ENCODE results near the gene ROPN1L. TPM values are rescaled to one million over a fixed set of nuclear protein-coding genes. Genes with fewer than 3 reads are reported as not detected.

ROPN1L gene
- total RNA-seq, 1 donor from 2014 or later, result 0.94 TPM

DNA sequence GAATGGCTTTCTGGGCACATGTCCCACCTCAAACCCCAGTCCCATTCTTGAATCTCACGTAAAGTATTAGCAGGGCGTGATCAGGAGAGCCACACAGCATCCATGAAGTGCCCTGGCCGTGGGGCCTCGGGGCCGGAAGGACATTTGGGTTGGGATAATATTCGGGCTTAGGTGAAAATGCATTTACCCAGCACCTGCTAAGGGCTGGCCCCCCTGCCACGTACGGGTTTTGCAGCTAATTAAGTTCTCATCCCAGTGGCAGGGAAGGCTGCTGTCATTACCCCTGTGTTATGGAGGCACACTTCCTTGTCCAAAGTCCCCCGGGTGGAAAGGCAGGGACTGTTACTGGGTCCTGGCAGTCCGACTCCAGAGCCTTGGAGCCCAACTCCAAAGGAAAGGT is 29.0 kb downstream of the ROPN1L start:
- DNase-seq (ENCODE audit: low spot score) (no peak), ATAC-seq (no peak)
- intact Hi-C loops (cut with DNase I), result no loop called here

DNA sequence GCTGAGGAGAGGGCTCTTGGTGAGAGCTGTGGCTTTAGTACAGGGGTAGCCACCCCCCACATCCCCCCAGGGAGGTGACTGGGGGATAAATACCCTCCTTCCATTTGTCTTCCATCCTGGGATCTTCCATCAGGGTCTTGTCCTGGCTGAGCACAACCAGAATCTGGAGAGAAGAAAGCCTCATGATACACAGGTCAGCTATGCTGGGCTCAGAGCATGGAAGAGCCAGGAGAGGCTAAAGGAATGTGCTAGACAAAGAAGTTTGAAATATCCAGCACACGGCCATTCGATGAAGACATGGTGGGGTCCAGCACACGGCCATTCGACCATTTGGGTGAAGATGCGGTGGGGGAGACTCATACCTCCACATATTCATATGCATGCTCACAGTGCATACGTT is 30.0 kb downstream of the ROPN1L start:
- intact Hi-C loops (cut with DNase I), result no loop called here
- ATAC-seq (no peak), DNase-seq (ENCODE audit: low spot score) (no peak)

DNA sequence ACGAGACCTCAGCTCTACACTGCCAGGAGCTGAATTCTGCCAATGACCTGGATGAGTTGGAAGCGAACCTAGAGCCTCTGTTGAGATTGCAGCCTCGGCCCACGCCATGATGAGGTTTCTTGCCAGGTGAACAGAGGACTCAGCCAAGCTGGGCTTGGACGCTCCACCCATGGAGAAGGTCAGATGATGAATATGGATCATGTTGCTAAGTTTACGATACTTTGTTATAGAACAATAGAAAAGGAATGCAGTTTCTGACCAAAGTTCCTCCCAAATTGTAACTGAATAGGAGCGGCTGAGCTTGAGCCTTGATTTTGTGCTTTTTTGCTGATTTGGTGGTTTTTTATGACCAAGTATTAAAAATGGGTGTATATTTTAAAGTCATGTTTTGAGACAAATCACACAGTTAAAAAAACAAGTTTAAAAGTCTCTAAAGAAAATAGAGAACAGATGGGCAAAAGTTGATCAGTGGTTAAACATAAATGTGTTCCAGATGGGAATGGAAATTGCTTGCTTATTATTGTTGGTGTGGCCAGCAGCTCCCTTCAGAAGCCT is 32.9 kb downstream of the ROPN1L start:
- intact Hi-C loops (cut with DNase I), result no loop called here
- DNase-seq (ENCODE audit: low spot score), result no peak

DNA sequence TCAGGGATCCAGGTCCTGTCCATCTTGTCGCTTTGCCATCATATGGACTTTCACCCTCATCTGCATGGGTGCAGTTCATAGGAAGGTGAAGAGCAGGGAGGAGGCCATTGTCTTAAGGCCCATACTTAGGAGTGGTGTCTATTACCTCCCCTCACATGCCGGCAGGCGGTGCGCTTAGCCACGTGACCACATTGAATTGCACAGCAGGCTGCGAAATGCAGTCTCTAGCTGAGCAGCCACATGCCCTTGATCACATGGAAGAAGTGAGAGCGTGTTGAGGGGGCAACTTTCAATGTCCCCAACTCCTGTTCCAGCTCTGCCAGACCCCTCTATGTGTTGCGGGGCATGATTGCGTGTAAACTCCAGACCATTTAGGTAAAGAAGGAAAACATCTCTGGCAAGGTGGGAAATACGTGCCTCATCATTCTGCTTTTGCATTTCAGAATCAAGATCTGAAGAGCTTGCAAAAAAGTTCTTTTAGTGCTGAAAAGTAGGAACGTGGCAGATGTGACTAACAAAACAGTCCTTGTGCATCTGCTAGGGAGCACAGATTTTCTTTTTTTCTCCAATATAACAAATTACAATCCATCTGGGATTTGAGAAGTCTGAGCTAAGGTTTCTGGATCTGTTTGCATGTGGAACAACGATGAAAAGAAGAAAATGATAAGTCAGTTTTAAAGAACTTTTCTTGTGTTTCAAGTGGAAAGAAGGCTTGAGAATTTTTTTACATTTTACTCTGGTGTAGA is 34.4 kb downstream of the ROPN1L start:
- intact Hi-C loops (cut with DNase I), result no loop called here
- peak; percentile 68 for ATAC-seq
- DNase-seq (ENCODE audit: low spot score), result no peak

More for the DNA sequence above, 32.9 kb downstream of the ROPN1L start:
- peak; percentile 72 for ATAC-seq

DNA sequence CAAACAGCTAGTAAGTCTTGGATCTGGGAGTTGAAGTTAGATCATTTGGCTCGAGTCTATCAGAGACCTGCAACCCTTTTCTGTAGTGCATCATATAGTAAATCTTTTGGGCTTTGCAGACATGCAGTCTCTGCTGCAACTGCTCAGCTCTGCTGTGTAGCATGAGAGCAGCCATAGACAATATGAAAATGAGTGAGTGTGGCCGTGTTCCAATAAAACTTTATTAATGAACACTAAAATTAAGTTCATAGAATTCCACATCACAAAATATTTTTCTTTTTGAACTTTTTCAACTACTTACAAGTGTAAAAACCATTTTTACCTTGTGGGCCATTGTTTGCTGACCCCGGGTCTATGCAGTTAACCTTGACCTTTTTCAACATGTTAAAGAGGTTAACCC is 35.2 kb downstream of the ROPN1L start:
- intact Hi-C loops (cut with DNase I), result no loop called here
- ATAC-seq (no peak), DNase-seq (ENCODE audit: low spot score) (no peak)

DNA sequence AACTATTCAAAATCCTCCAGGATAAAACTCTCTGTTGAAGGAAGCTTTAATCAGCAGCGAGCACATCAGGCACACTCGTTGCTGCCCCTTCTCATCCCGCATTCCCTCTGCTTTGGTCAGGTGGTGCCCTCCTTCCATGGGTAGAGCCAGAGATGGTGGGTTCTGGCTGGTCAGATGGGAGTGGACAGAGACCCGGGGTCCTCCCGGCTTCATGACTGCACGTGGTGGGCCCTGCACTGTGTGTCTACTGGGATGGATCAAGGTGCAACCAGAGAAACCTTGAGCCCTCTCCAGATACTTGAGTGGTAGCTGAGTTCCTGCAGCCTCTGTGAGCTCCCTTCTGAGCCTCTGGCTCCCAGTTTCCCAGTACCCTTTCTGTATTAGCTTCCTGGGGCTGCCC is 36.3 kb downstream of the ROPN1L start:
- intact Hi-C loops (cut with DNase I), result no loop called here
- DNase-seq (ENCODE audit: low spot score) (no peak), ATAC-seq (no peak)

DNA sequence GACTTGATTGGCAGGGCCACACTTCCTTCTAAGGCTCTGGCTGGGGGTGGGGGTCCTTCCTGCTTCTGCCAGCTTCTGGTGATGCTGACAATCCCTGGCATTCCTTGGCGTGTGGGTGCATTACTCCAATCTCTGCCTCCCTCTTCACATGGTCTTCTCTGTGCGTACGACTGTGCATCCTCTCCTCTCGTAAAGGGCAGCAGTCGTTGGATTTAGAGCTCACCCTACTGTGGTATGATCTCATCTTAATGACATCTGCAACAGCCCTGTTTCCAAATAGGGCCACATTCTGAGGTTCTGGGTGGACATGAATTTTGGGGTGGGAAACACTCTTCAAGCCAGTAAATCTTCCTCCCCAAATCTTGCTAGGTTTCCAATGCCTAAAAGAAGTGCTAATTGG is 36.8 kb downstream of the ROPN1L start:
- no peak for DNase-seq (ENCODE audit: low spot score)
- no peak for ATAC-seq
- intact Hi-C loops (cut with DNase I), result no loop called here

DNA sequence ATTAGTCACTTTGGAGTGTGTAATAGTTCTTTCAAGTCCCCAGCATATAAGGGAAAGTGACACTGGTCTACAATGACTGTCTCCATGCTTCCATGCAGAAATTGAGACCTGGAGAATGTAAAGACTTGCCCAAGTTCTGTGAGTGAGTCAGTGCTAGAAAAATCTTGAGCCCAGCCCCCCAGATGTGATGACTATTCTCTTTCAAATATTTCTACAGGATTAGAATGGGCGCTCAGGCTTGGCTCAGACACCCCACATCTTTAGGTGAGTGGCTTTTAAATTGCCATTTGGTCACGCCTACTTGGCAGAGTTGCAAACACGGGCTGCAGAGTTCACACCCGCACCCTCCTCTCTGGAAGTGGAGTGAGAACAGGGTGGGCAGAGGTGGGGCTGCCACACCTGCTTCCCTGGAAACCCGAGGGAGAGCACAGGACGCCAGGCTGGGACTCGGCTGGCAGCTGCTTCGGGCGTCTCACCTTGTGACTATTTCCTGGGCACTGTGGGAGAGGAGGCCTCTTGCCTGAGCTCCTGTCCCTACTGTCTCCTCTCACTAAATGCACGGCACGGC is 37.6 kb downstream of the ROPN1L start:
- ATAC-seq (no peak), DNase-seq (ENCODE audit: low spot score) (no peak)
- intact Hi-C loops (cut with DNase I), result no loop called here

DNA sequence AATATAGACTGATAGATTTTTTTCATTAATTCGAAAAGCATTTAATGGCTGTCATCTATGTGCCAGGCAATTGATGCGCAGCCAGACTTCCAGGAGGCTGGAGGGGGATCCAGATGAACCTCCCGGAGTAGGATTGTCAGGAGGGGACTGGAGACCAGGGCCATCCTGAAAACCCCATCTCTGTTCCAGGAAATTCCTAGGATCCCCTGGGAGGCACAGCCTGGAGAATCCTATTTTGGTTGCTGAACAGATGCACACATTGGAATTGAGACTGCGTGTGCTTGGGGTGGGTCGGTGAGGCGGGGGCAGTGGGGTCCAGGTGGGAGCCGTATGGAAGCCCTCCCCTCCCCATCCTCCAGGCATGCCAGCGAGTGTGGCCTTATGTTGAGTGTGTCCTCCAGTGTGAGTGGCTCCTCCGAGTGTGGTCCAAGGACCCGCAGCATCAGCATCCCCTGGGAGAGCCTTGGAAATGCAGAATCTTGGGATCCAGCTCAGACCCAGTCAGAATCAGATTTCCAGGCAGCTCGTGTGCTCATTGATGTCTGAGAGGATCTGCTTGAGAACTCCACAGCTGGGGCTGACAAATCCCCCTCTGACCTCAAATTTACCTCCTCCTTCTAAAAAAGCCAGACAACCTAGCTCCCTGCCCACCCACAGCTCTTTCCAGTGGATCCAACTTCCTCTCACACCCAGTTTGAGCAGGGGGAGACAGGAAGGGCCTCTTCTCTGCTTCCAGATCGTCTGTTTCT is 38.7 kb downstream of the ROPN1L start:
- no peak for ATAC-seq
- no peak for DNase-seq (ENCODE audit: low spot score)
- intact Hi-C loops (cut with DNase I), result loop anchor here (5.0 kb wide), 1 partner anchor 87 kb away; no protein-coding TSS in a partner anchor

DNA sequence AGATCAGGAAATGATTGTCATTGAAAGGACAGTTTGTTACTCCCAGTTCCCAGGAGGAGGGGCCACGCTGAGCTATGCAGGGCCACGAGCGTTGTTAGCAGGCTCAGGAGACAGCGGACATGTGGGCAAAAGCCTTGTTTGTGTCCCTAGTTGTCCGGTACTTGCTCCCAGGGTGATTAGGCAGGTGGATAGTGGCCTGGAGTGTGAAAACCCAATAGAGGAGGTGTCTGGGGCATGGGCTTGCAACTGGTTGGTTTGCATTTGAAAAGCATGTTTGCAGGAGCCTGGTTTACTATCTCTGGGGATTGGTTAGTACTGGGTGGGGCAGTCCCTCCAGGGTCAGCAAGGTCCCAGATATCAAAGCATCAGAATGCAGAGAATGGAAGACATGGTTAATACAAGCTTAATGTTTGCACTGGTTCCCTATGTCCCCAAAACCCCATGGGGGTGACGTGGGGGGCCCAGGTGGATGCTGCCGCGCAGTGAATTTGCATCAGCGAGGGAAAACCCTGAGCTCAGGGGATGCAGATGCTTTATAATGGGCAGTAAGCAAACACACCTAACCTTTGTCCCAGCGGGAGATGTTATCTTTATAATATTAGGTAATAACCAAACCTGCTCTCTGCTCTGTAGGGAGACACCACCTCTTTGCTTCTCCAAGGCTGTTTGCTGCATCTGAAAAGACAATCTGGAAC is 39.7 kb downstream of the ROPN1L start:
- intact Hi-C loops (cut with DNase I), result loop anchor here (5.0 kb wide), 1 partner anchor 86 kb away; no protein-coding TSS in a partner anchor
- ATAC-seq (no peak), DNase-seq (ENCODE audit: low spot score) (no peak)

DNA sequence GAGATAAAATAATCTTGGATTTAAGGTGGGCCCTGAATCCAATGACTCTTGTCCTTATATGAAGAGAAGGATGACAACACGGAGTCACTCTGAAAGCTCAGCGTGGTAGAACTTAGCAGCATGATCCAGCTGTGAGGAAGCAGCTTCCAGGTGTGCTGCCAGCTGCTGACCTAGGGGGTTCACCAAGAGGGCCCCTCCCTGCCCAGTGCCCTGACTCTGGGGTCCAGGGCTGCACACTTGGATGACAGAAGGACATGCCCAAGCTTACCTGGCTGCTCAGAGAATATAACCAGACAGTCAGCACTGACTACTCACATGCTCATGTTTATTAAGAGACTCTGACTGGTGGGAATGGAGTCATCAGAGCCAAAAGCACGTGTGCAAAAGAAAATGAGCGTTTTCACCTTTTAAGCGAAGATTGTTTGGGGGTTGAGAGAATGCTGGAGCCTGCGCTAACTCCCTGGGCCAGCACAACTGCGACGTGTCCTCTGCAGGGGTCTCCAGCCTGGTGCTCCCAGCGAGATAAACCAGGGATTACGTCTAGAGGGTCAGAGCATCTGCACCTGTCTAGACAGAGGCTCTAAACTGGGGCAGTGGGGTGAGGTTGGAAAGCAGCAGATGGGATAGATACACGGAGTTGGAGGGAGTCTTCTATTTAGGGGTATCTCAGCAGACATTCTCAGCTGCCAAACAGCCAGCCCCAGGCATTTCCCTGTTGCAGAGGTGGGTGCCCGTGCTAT is 41.3 kb downstream of the ROPN1L start:
- DNase-seq (ENCODE audit: low spot score), result no peak
- intact Hi-C loops (cut with DNase I), result loop anchor here (5.0 kb wide), 1 partner anchor 84 kb away; no protein-coding TSS in a partner anchor
- no peak for ATAC-seq

DNA sequence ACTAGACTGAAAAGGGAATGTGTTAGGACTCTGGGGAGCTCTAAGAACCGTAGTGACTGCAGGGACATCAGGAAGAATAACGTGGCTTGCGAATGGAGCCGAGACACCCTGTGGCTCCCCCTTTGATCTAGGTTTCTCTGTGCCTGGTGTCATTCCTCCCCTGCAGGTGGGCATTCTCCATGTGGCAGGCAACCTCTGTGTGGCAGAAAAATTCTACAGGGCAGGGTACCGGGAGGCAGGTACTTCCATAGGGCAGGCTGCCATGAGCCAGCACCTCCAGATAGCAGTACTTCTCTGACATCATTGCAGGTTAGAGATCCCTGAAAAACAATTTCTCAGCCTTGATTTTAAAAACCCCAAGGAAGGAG is 43.1 kb downstream of the ROPN1L start:
- intact Hi-C loops (cut with DNase I), result loop anchor here (5.0 kb wide), 1 partner anchor 83 kb away; no protein-coding TSS in a partner anchor
- ATAC-seq (no peak), DNase-seq (ENCODE audit: low spot score) (no peak)

DNA sequence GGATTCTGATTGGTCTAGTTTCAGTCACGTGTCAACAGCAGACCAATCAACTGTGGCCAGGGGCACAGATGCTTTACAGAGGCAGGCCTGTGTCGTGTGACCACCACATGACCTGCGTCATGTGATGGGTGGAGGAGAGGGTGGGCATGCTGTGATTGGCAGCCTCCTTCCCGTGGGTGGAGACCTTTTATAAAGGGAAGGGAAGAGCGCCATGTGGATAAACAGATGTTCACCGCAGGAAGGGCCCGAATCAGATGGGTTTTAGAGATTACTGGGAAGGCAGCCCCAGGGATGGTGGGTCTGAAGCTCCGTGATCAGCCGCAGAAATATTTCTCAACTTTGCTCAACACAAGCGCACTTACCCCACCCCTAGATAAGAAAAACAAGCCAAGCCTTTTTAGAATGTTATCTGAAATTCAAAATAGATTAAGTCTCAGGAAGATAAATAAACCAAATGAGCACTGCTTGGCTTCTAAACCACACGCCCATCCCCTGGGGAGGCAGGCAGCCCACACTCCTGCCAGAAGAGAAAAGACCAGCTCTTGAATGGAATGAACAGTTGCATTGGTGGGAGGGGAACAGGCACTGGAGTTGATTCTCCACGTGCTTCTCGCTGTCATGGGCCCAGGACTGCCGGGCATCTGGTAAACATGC is 43.6 kb downstream of the ROPN1L start:
- intact Hi-C loops (cut with DNase I), result no loop called here
- ATAC-seq (peak; percentile 93), DNase-seq (ENCODE audit: low spot score) (peak; percentile 88)

DNA sequence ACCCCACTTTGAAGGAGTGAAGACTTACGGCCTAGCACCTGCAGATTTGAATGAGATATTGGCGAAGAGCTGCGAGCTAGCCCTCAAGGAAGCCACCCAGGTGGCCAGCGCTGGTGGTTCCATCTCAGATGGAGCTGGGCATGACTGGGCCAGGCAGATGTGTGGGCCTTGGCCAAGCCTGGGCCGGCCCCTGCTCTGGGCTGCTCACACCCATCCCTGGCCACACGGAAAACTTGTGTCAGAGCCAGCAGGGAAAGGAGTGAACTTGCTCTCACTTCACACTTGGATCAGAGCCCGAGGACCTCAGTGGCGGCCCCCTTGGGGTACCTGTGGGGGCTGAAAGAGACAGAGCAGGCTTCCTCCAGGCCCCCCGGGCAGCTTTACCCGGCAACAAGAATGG is 44.2 kb downstream of the ROPN1L start:
- ATAC-seq, result peak; percentile 59
- DNase-seq (ENCODE audit: low spot score), result peak; percentile 70
- intact Hi-C loops (cut with DNase I), result no loop called here

DNA sequence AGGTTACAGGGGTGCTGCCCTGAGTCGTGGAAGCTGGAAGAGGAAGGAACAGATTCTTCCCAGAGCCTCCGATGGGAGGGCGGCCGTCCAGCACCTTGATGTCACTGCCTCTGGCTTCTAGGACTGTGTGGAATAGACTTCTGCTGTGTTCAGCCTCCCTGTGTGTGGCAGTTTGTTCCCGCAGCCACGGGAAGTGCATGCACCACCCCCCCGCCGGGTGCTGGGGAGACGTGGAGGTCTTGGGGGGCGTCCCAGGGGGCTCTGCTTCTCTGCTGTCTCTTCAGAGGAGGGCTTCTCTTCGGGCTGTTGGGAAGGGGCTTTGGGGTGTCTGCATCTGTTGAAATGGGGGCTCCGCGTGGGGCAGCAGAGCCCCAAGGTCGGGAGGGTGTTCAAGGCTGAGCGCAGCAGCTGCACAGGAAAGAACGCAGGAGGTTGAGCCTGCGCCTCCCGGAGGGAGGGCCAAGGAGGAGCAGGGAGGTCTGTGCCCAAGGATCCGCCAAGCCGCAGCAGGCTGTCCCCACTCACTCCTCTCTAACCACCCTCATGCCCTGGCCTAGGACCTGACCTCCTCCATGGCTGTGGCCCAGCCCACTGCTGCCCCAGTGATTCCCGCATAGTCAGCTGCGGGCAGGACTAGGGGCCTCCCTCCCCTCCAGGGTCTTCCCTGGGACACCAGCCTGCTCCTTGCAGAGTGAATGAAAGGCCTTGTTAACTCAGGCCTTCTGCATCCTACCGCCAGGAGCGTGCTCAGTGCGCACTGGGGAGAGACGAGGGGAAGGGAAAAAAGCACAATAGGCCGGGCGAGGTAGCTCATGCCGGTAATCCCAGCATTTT is 45.0 kb downstream of the ROPN1L start:
- peak; percentile 34 for ATAC-seq
- no peak for DNase-seq (ENCODE audit: low spot score)
- intact Hi-C loops (cut with DNase I), result no loop called here

DNA sequence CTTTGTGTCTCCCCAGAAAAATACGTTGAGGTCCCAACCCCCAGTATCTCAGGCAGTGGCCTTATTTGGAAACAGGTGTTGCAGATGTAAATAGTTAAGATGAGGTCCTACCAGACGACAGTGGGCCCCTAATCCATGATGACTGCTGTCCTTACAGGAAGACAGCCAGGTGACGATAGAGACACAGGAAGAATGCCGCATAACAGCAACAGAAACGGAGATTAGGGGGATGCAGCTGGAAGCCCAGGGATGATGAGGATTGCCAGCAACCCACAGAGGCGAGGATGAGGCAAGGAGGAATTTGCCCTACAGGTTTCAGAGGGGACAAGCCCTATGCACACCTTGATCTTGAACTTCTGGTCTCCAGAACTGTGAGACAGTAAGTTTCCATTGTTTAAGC is 46.5 kb downstream of the ROPN1L start:
- intact Hi-C loops (cut with DNase I), result no loop called here
- DNase-seq (ENCODE audit: low spot score), result no peak
- ATAC-seq, result no peak

DNA sequence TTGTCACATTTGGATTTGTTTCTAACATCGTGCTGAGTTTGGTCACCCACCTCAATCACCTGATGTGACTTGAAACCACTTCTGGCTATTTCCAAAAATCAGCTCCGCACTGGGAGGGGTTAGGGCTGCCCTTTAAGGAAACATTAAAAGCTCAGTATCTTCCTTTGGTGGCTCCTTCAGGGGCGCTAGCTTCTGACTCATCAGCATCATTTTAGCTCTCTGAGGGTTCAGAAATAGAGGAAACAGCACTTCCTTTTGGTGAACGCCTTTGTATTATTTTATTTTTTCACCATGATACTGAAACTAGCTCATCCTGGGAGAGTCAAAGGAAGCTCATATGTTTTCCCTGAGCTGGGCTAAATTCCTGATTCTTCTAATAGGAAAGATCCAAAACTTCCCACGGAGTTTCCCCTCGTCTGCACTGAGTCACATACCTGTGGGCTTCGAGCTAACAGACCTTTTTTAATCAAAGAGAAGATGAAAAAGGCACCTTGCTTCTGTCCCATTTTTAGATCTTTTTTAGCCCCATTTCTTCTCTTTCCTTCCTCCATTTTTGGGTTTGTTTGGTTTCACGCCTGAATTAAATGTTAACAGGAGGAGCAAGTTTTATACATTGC is 48.2 kb downstream of the ROPN1L start:
- intact Hi-C loops (cut with DNase I), result no loop called here
- DNase-seq (ENCODE audit: low spot score) (no peak), ATAC-seq (no peak)
